ENCODE data around the gene ADD3.

DNA sequence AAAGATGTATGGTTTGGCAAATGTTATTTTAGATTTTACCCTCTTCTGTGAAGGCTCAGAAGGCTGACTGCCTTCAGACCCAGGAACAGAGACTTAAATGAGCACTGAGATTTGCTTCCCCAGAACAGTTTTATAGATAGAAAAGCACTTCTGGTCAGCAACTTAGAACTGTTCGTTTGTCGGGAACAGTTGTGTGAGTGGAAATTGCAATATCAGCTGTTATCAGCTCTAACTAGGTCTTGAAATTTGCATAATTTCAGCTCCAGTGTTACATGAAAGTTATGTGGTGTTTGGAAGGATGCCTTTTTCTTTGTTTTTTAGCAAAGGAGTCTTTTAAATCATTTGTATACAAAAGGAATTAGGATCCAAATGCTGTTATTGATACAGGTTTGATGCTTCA is 115.8 kb downstream of the ADD3 start:
- TF ChIP-seq, protein P1, sequence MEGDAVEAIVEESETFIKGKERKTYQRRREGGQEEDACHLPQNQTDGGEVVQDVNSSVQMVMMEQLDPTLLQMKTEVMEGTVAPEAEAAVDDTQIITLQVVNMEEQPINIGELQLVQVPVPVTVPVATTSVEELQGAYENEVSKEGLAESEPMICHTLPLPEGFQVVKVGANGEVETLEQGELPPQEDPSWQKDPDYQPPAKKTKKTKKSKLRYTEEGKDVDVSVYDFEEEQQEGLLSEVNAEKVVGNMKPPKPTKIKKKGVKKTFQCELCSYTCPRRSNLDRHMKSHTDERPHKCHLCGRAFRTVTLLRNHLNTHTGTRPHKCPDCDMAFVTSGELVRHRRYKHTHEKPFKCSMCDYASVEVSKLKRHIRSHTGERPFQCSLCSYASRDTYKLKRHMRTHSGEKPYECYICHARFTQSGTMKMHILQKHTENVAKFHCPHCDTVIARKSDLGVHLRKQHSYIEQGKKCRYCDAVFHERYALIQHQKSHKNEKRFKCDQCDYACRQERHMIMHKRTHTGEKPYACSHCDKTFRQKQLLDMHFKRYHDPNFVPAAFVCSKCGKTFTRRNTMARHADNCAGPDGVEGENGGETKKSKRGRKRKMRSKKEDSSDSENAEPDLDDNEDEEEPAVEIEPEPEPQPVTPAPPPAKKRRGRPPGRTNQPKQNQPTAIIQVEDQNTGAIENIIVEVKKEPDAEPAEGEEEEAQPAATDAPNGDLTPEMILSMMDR (conservative IDR thresholded peaks at IDR 0.05; ENCODE audit: low read length): no peak
- TF ChIP-seq EZH2phosphoT487 (IDR thresholded peaks at IDR 0.05; ENCODE audit: borderline replicate concordance): no peak
